Measurements from ENCODE around the gene DBNDD1. TPM values are rescaled to one million over a fixed set of nuclear protein-coding genes. Genes with fewer than 3 reads are reported as not detected.
"Not testable (repeated sequence)": the region's sequence is repeated elsewhere in the genome, so short reads cannot be mapped to it uniquely, and the experiment has no call there.

DBNDD1 gene
- total and polyA plus RNA-seq, 10 of the 15 experiments (the other 5 are each of a cell fraction or from before 2014, with no cell fraction given) = 0.06 to 4.6 (median 0.55) TPM

GRCh38 chr16:89995475-89996177 is 23.6 kb downstream of the DBNDD1 start:
- FAIRE-seq (peak; percentile 90), ATAC-seq (peak; percentile 21; the same call in 2 of the 3 replicates)
- SMC1A ChIA-PET (ENCODE audit: uncharacterized antibody, unreplicated experiment); DNase-seq (ENCODE audit: low read depth, low spot score); in situ Hi-C loops (cut with MboI); H3K4me1 ChIP-seq (ENCODE audit: control insufficient read depth, insufficient read depth, low read length); POLR2A ChIA-PET; RAD21 ChIA-PET (ENCODE audit: unreplicated experiment); intact Hi-C loops (cut with micrococcal nuclease; ENCODE audit: unreplicated experiment); H3K4me2 ChIP-seq (ENCODE audit: control insufficient read depth, insufficient read depth); H4K20me1 ChIP-seq (ENCODE audit: control insufficient read depth, insufficient read depth); H3K79me2 ChIP-seq (ENCODE audit: control insufficient read depth, insufficient read depth, low read length); BruUV-seq (replicated peaks); H3K9ac ChIP-seq (ENCODE audit: control insufficient read depth, insufficient read depth, low read length); H3K27me3 ChIP-seq (replicated peaks in 1 of 2; ENCODE audit: control insufficient read depth in 2 of 2, insufficient read depth in 2 of 2, low read length in 1 of 2); H3K4me3 ChIP-seq; CTCF ChIA-PET; H2AFZ ChIP-seq (ENCODE audit: control insufficient read depth, low read depth, low read length): not testable (repeated sequence)
- Histone ChIP-seq H3K9me3 (replicated peaks; ENCODE audit: control insufficient read depth, insufficient read depth, low read length) (peaks cover 21% of the 10 kb centered on the region), H3K27ac (ENCODE audit: control insufficient read depth, insufficient read depth) (peak overlapping the region; percentile 52), H3K36me3 (ENCODE audit: control insufficient read depth in 2 of 2, insufficient read depth in 2 of 2, low read length in 1 of 2) (peaks cover 23 to 33% of the 10 kb centered on the region in 2 experiments)
- WGBS (ENCODE audit: insufficient coverage, insufficient replicate concordance, low lambda C conversion rate, missing lambda C conversion rate) = 34% methylated on average over 7 of the region's 7 CpGs
- TF ChIP-seq PML (IDR thresholded peaks at IDR 0.05; ENCODE audit: low read length) (peak; percentile 57), IRF4 (IDR thresholded peaks at IDR 0.05; ENCODE audit: low read depth, low read length) (peak; percentile 81), POU2F2 (IDR thresholded peaks at IDR 0.05; ENCODE audit: borderline replicate concordance, low read depth, low read length) (0 out of 3 replicates have a peak, but pooled peaks have one; percentile 9), BCL11A (IDR thresholded peaks at IDR 0.05; ENCODE audit: low read depth, low read length) (peak; percentile 37; the same call in 1 of the 2 replicates), GABPA (IDR thresholded peaks at IDR 0.05; ENCODE audit: low read depth) (0 out of 2 replicates have a peak, but pooled peaks have one; percentile 4), JUNB (IDR thresholded peaks at IDR 0.05) (peak; percentile 86), ATF2 (IDR thresholded peaks at IDR 0.05; ENCODE audit: low read length) (0 out of 2 replicates have a peak, but pooled peaks have one; percentile 27), BACH1 (IDR thresholded peaks at IDR 0.05; ENCODE audit: borderline replicate concordance) (peak; percentile 99), BCL3 (IDR thresholded peaks at IDR 0.05; ENCODE audit: borderline replicate concordance, insufficient read depth, low read depth, low read length, poor library complexity, severe bottlenecking) (peak; percentile 93), RUNX3 (IDR thresholded peaks at IDR 0.05; ENCODE audit: low read length) (peak; percentile 3; the same call in 1 of the 2 replicates), ATF3 (IDR thresholded peaks at IDR 0.05; ENCODE audit: borderline replicate concordance, extremely low read depth, low read depth, low read length) (0 out of 2 replicates have a peak, but pooled peaks have one; percentile 9), NFIC (IDR thresholded peaks at IDR 0.05; ENCODE audit: low read depth, low read length) (0 out of 2 replicates have a peak, but pooled peaks have one; percentile 19), TCF3 (IDR thresholded peaks at IDR 0.05; ENCODE audit: borderline replicate concordance, insufficient read depth, low read depth, low read length) (0 out of 2 replicates have a peak, but pooled peaks have one; percentile 50), CBX5 (IDR thresholded peaks at IDR 0.05; ENCODE audit: low read depth) (peak; percentile 52; the same call in 1 of the 2 replicates), SKIL (IDR thresholded peaks at IDR 0.05; ENCODE audit: low read depth, poor library complexity, severe bottlenecking) (peak; percentile 74)
- TF ChIP-seq, protein P1, sequence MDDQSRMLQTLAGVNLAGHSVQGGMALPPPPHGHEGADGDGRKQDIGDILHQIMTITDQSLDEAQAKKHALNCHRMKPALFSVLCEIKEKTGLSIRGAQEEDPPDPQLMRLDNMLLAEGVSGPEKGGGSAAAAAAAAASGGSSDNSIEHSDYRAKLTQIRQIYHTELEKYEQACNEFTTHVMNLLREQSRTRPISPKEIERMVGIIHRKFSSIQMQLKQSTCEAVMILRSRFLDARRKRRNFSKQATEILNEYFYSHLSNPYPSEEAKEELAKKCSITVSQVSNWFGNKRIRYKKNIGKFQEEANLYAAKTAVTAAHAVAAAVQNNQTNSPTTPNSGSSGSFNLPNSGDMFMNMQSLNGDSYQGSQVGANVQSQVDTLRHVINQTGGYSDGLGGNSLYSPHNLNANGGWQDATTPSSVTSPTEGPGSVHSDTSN (IDR thresholded peaks at IDR 0.05; ENCODE audit: insufficient replicate concordance, low read depth, low read length) = peak; percentile 43
